Jurkat, Clone E6-1 (cell line): Measurements from ENCODE around the gene PARP4.
"Not testable (repeated sequence)": the region's sequence is repeated elsewhere in the genome, so short reads cannot be mapped to it uniquely, and the experiment has no call there.

Source experiments
- DNase-seq: peaks from one replicate; pipeline ENCODE4 v3.0.0-alpha.2; 2011; ENCODE audit warnings: low read depth, low spot score
- H3K4me3 ChIP-seq: 2 replicates; pipeline ENCODE4 v1.5.1; 2011; ENCODE audit warnings: mild to moderate bottlenecking, low read length, control low read depth, moderate library complexity

PARP4 gene

DNA sequence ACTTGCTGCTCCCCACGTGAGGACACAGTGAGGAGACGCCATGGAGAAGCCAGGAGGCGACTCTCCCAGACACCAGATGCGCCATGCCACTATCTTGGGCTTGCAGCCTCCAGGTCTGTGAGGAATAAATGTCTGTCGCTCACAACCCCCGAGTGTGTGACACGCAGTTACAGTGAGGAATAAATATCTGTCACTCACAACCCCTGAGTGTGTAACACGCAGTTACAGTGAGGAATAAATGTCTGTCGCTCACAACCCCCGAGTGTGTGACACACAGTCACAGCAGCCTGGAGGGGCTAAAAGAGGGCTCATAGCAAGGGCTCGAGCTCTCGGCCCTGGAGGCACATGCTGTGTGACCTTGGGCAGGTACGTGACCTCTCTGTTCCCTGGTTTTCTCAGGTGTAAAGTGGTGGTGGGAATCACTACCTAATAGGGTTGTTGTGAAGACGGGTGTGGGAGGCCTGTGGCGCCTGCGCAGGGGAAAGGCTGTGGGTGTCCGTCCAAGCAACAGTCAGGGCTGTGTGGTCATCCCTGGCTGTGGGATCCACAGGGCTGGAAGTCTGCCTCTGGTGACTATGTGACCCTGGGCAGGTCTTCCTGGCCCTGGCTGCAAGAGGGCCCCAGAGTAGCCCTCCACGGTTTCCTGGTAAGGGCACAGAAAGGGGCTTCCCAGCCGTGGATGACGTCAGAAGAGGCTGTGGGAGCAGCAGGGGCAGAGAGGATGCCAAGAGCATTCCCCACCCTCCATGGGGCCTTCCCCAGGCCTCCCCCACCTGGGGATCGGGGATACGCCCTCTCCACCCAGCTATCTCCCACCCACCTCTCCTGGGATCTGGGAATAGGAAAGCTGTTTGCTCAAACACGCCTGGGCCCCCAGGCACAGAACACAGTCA, 125.5 kb downstream of the PARP4 start:
- H3K4me3 ChIP-seq = no peak overlapping the region

GRCh38 chr13:24385902-24386301, 126.7 kb downstream of the PARP4 start:
- H3K4me3 ChIP-seq = no peak overlapping the region
- DNase-seq = no peak

More for the DNA sequence above, 125.5 kb downstream of the PARP4 start:
- no peak for DNase-seq

DNA sequence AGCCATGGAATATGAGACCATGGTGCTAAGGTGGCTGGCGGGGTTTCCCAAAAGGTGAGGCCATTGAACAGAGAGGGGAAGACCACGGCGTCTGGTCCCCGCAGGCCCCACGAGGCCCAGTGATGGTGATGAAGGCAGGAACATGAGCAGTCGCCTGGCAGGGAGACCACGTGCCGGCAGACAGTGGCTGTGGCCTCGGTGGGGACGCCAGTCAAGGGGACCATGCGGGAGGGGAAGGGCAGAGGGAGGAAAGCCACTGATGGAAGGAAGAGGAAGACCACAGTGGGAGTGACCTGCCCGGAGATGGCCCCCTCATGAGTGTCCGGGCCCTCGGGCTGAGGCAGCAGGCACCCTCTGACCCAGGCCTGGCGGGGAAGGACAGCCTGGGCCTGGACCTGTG, 127.6 kb downstream of the PARP4 start:
- DNase-seq, H3K4me3 ChIP-seq: not testable (repeated sequence)

- not testable (repeated sequence) for DNase-seq, H3K4me3 ChIP-seq
Observed at GRCh38 chr13:24384091-24384490, 128.5 kb downstream of the PARP4 start.

DNA sequence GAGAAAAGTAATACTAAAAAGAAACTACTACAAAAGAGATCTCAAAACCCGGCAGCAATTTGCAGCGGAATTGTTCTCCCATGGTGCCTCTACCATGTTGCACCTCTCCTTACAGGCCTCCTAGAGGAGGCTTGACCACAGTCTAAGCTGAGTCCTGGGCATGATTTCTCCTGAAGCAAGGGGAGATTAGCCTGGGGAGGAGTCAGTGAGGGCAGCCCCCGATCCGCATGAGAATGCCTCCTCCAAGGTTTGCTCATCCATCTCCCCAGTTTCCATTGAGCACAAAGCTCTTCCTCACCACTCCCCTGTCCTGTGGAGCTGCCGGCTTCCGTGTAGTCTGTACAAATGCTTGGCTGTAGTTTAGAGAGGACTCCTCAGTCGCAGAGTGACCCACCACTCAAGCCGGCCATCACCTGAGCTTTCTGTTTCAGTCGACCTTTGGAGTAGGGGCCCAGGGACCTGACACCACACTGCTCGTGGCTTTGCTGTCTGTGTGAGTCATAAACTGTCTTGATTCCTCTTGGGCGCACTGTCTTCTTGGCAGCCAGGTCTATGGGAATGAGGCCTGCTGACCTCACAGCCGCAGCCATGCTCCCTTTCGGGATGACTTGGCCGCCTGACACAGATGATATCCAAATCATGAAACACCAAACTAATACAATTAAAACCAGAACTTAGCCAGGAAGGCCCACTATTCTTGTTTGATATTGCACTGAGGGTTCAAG, 130.9 kb downstream of the PARP4 start:
- DNase-seq = no peak
- no peak overlapping the region for H3K4me3 ChIP-seq

- not testable (repeated sequence) for DNase-seq, H3K4me3 ChIP-seq
Observed at GRCh38 chr13:24380881-24381280, 131.7 kb downstream of the PARP4 start.

DNA sequence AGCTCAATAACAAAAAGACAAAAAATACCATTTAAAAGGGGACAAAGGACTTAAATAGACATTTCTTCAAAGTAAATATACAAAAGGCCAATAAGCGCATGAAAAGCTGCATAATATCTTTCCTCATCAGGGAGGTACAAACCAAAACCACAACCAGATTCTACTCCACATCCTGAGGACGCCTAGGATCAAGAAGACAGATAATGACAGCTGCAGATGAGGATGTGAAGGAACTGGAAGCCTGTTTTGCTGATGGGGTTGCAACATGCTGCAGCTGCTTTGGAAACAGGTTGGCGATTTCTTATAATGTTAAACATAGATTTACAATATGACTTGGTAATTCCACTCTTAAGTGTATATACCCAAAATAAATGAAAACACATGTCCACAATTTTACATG, 132.4 kb downstream of the PARP4 start:
- not testable (repeated sequence) for H3K4me3 ChIP-seq
- peak; percentile 67 for DNase-seq

GRCh38 chr13:24371273-24371672, 141.3 kb downstream of the PARP4 start:
- H3K4me3 ChIP-seq, DNase-seq: not testable (repeated sequence)
